HG03565 (cell line): Measurements from ENCODE around the gene CIB2.

Source experiments
- ATAC-seq: cut with Tn5 transposase; IDR thresholded peaks from one replicate; pipeline ENCODE4 v1.9.1; 2021; ENCODE audit warnings: mild to moderate bottlenecking, moderate library complexity; ENCODE audit not compliant: unreplicated experiment

Gene CIB2

DNA sequence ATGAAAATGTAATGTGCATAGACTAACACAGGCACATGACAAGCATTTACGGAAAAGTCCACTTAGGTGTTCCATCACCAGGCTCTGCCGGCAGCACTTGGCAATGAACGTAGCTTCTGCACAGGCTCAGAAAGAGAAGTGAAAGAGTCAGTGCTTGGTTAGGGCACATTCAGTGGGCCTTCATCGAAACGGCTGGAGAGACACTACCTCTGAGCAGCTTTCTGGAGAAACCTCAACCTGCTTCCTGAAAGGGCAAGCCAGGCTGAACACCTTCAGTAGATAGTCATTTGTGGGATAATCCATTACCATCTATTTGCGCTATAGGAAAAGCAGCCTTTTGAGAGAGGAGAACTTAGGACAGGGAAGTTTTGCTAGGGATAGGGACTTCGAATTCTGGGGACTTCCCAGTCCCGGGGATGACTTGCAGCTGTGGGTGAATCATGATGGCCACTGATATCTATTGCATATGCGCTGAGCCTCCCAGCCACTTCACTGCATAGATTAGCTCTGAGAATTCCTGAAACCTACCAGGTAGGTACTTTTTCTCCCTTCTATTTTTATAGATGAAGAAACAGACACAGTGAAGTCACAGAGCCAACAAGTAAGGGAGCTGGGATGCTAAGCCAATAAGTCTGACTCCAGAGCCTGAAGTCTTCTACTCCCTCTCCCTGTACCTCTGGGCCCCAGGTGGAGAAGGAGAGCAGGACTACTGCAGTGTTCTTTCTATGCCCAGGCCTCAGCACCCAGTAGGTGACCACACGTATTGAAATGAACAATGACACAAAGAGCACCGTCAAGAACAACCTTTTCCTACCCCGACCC, 43.1 kb downstream of the CIB2 start:
- no peak for ATAC-seq

- no peak for ATAC-seq
Observed at GRCh38 chr15:78085928-78086327, 45.3 kb downstream of the CIB2 start.

DNA sequence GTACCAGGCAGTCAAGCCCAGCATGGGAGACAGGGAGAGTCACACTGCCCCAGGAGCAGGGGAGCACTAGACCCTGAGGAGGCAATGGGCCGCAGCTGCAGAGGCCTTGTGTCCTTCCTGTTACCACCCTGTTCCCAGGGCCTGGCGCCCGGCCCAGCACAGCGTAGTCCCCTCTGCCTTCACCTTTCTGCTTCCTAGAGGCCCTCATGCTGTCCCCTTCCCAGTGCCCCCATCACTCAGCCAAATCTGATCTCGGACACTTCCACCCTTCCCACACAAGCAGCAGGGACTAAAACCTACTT, 46.8 kb downstream of the CIB2 start:
- no peak for ATAC-seq

DNA sequence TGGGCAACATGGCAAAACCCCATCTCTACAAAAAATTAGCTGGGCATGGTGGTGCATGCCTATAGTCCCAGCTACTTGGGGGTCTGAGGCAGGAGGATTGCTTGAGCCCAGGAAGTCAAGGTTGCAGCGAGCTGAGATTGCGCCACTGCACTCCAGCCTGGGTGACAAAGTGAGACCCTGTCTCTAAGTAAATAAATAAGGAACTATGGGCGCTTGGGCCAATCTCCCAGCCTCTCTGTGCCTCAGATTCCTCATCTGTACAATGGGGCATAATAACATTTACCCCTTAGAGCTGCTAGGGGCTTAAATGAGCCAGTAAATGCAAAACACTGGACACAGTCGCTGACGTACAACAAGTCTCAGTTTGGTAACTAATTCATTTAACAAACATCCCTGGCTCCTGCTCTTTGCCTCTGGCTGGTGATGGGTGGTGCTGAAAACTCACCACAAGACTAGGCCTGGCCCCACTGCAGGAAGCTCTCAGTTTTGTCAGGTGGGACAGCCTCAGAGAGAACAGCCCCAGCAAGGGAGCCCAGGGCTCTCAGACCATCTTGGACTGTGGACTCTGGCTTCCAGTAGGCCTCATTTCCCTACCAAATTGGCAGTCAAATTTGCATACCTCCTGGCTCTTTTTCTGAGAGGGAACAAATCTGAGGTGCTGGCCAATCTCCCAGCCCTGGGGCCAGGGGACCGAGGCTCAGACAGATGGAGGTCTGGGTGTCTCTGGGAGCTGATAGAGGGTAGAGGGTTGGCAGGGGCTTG, 47.4 kb downstream of the CIB2 start:
- no peak for ATAC-seq

DNA sequence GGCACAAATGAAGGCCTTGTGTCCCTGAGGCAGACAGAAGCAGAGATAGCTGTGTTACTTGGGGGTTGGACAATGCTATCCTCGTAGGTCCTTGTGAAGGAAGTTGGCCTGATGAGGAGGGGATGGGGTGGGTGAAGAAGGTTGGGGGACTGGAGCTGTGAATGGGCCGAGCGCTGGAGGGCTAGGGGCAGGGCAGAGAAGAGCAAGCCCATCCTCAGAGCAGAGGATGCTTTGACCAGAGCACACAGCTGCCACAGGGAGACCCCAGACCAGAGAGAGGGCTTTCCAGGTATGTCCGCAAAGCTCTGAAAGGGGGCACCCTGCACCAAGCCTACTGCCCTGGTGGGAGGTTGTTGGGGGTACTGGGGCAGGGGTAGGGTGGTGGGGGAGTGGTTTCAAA, 48.1 kb downstream of the CIB2 start:
- no peak for ATAC-seq

DNA sequence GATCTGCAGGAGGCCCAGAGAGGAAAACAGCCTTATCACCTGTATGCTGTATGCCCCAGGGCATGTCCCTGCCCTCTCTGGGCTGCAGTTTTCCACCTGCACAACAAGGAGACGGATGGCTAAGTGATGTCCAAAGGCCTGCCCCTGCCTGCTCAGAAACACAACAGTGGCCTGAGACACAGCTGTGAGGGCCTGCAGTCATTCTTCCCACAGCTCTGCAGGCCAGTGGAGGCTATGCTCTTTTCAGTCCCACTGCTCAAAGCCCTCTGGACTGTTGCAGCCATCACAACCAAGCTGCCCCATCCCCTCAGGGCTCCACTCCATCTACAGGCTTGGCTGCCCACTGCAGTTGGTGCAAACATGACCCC, 48.5 kb downstream of the CIB2 start:
- no peak for ATAC-seq

GRCh38 chr15:78082106-78082742, 49.0 kb downstream of the CIB2 start:
- ATAC-seq, result no peak

- ATAC-seq, result no peak
Observed at GRCh38 chr15:78080088-78080460, 51.2 kb downstream of the CIB2 start.

GRCh38 chr15:78079298-78080087, 51.8 kb downstream of the CIB2 start:
- no peak for ATAC-seq

GRCh38 chr15:78077871-78078210, 53.4 kb downstream of the CIB2 start:
- ATAC-seq, result no peak

DNA sequence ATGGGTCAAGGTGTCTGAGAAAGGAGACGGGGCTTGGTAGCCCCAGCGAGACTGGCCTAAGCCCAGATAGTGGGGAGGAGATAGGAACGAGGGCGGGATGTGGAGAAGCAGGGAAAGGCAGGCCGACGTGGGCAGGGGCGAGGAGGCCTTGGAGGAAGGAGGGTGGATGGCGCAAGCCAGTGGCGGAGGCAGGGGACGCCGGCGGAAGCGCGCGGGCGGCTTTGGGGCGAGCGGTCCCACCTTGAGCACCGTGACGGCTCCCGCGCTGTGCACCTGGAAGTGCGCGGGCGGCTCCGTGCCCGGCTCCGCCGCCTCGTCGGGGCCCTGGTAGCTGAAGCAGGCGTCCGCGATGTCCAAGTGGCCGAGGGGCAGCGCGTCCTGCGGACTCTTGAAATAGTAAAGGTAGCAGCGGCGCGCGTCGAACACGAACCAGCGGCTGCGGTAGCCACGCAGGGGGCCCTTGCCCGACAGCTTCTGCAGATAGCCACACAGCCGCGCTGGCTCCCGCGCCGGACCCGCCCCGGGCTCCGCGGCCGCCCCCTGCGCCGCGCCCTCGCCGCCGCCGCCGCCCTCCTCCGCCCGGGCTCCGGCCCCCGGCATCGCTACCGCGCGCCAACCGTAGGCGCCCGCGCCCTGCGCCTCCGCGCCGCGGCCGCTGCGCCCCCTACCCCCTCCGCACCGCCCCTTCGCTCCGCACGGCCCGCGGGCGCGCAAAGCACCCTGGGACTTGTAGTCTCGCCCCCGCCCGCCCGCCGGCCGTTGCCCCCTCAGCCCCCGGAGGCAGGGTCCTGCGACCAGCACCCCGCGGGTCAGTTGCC, 54.0 kb downstream of the CIB2 start, which contains the start of gene TBC1D2B:
Gene TBC1D2B, minus strand, starts transcription at position 659 of the 818 bp plus-strand sequence. Its CDS starts 59 bp downstream, at position 600.
- ATAC-seq, result peak; percentile 37

DNA sequence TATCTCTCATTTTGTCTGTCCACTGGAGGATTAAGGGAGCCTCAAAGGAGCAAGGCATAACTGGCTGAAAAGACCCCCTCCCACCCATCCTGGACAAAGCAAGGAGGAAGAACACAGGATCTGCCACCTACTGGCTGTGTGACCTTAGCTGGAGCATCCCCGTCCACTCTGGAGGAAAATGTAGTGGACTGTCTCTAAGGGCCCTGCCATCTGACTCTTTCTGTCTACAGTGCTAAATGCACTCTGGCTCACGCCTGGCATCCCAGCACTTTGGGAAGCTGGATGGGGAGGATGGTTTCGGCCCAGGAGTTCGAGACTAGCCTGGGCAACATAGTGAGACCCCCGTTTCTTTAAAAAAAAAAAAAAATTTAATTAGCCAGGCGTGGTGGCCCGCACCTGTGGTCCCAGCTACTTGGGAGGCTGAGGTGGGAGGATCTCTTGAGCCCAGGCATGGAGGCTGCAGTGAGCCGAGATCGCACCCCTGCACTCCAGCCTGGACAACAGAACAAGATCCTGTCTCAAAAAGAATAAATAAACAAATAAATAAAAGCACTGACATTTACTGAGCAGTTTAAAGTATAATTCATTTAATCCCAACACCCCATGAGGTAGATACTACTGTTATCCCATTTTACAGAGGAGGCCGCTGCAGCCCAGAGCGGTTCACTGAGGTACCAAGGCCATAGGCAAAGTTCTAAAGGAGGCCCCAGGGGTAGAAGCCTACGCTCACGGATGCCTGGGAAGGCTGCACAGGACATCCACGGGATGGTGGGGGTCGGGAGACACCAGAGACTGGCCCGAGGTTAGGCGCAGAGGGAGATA, 54.8 kb downstream of the CIB2 start:
- ATAC-seq, result no peak

- ATAC-seq, result no peak
Observed at GRCh38 chr15:78075490-78076230, 55.6 kb downstream of the CIB2 start.

GRCh38 chr15:78073046-78073787, 58.0 kb downstream of the CIB2 start:
- no peak for ATAC-seq

- ATAC-seq, result no peak
Observed at GRCh38 chr15:78072080-78072892, 59.0 kb downstream of the CIB2 start.

DNA sequence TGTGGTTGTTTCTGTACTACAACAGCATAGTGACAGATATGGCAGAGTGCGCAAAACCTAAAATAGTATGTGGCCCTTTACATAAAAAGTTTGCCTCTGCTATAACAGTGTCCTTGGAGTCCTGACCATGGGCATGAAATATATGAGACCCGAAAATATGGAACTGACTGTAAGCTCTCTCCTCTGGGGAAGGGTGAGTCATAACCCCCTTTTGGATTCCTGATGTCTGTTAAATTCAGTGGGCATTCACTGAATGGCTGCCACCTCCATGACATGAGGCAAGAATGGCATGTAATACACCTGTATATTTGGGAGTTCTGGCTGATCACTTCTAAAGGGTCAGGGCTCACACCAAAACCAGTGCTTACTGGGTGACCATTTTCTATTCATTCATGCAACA, 59.9 kb downstream of the CIB2 start:
- no peak for ATAC-seq

DNA sequence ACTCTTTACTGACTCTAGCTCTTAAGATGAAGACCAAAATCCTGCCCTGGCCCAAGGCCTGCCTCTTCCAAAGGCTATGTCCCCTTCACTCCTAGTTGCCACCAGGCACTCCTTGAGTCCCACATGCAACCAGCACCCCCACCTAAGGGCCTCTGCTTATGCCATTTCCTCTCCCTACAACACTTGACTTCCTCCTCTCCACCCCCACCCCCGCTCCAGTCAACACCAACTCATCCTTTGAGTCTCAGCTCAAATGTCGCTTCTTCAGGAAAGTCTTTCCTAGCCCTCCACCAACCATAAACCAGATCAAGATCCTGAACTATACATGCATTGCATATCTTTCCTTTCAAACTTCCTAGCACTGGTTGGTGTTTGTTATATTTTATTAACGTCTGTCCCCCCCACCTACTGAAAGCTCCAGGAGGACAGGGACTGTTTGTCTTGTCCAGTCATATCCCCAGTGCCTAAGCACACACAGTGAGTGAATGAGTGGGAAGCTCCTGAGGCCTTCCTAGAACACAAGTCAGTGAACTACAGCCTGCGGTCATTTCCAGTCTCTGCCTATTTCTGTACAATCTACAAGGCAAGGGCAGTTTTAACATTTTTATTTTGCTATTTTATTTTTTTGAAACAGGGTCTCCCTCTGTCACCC, 61.1 kb downstream of the CIB2 start:
- ATAC-seq, result no peak
